Smooth muscle cell (in vitro differentiated cells): ENCODE data around the gene MMP2. TPM values are rescaled to one million over a fixed set of nuclear protein-coding genes. Genes with fewer than 3 reads are reported as not detected.

Experiments used
- DNase-seq: peaks from one replicate; lab custom pipeline; 2025; ENCODE audit not compliant: unreplicated experiment; lab: John Stamatoyannopoulos, UW
- H2AFZ ChIP-seq: fragments of 200-600 bp; sonication (generic); 2 replicates; pipeline ENCODE4 v1.6.0; 2016; ENCODE audit warnings: antibody characterized with exemption, low read depth, mild to moderate bottlenecking
- H3F3A ChIP-seq: fragments of 200-600 bp; sonication (generic); 2 replicates; pipeline ENCODE4 v1.6.0; 2017; ENCODE audit warnings: antibody characterized with exemption, low read depth
- H3K27ac ChIP-seq: fragments of 200-600 bp; sonication (generic); 2 replicates; pipeline ENCODE4 v1.5.1; 2016; ENCODE audit warnings: low read depth, mild to moderate bottlenecking
- H3K27me3 ChIP-seq: fragments of 200-600 bp; sonication (generic); 2 replicates; pipeline ENCODE4 v1.6.1; 2016; ENCODE audit warnings: low read depth, mild to moderate bottlenecking
- H3K36me3 ChIP-seq: fragments of 200-600 bp; sonication (generic); 2 replicates; pipeline ENCODE4 v1.5.1; 2016; ENCODE audit warnings: low read depth
- H3K4me1 ChIP-seq: fragments of 200-600 bp; sonication (generic); 2 replicates; pipeline ENCODE4 v1.5.1; 2016; ENCODE audit warnings: low read depth
- H3K4me2 ChIP-seq: fragments of 200-600 bp; sonication (generic); 2 replicates; pipeline ENCODE4 v1.6.0; 2016; ENCODE audit warnings: mild to moderate bottlenecking
- H3K4me3 ChIP-seq: fragments of 200-600 bp; sonication (generic); 2 replicates; pipeline ENCODE4 v1.5.1; 2016; ENCODE audit warnings: mild to moderate bottlenecking
- H3K79me2 ChIP-seq: fragments of 200-600 bp; sonication (generic); 2 replicates; pipeline ENCODE4 v1.6.0; 2016; ENCODE audit warnings: low read depth, mild to moderate bottlenecking
- H3K9ac ChIP-seq: fragments of 200-600 bp; sonication (generic); 2 replicates; pipeline ENCODE4 v1.6.0; 2016; ENCODE audit warnings: low read depth
- H3K9me3 ChIP-seq: fragments of 200-600 bp; sonication (generic); replicated peaks from 2 replicates; pipeline ENCODE4 v1.5.1; 2016; ENCODE audit warnings: low read depth
- H4K20me1 ChIP-seq: fragments of 200-600 bp; sonication (generic); 2 replicates; pipeline ENCODE4 v1.6.0; 2016; ENCODE audit warnings: low read depth
- CTCF ChIP-seq: fragments of 200-600 bp; sonication (generic); IDR thresholded peaks from 2 replicates; pipeline ENCODE4 v1.5.1; 2017; ENCODE audit warnings: borderline replicate concordance, mild to moderate bottlenecking, antibody characterized with exemption; ENCODE audit not compliant: insufficient read depth, poor library complexity, severe bottlenecking
- WGBS: methylation state at CpG from one replicate; pipeline ENCODE4 v1.1.7; 2016; ENCODE audit warnings: low lambda C conversion rate; 5-methylcytosine and 5-hydroxymethylcytosine counted together
- polyA plus RNA-seq: library from polyadenylated mRNA; unstranded; fragments of >200 nt; fragmentation: Nextera tagmentation; extraction: Ambion mirVana; gene quantifications from 2 replicates; pipeline ENCODE4 v1.2.1, GENCODE V29; 2016
- total RNA-seq: library from RNA; depleted of rRNA; stranded (reverse); fragments of >200 nt; gene quantifications from 2 replicates; pipeline ENCODE4 v1.2.3, GENCODE V29; 2014

Gene MMP2
- total and polyA plus RNA-seq, 2 experiments from 2014 or later: 431 to 746 TPM

DNA sequence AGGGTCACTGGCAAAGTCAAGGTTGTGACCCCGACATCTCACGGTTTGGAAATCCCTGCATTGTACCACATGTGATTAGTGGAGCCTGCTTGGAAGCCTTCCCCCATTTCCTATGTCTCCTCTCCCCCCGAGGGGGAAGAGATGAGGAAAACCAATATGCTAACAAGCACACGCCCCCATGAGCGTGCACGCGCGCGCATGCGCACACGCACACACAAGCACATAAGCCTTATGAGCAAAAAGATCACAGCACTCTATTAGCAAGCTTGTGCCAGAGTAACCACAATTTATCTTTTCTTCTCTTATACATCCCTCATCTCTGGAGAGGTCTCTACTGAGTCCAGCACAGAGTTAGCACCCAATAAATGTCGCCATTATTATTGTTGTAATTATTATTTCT, 31.8 kb upstream of the MMP2 start:
- H3K9me3 ChIP-seq: no peaks in the 10 kb centered on the region
- H3K4me2 ChIP-seq: no peak overlapping the region
- no peaks in the 10 kb centered on the region for H3K79me2 ChIP-seq
- no peak overlapping the region for H3K4me3 ChIP-seq
- H3F3A ChIP-seq: no peaks in the 10 kb centered on the region
- no peak overlapping the region for H3K9ac ChIP-seq
- H3K27me3 ChIP-seq: no peaks in the 10 kb centered on the region
- H2AFZ ChIP-seq: no peak overlapping the region
- H3K27ac ChIP-seq: no peak overlapping the region
- no peak for TF ChIP-seq CTCF
- WGBS: 96% methylated on average over 12 of the region's 12 CpGs
- H3K4me1 ChIP-seq: no peaks in the 10 kb centered on the region
- DNase-seq: no peak
- H4K20me1 ChIP-seq: no peaks in the 10 kb centered on the region
- H3K36me3 ChIP-seq: no peaks in the 10 kb centered on the region

DNA sequence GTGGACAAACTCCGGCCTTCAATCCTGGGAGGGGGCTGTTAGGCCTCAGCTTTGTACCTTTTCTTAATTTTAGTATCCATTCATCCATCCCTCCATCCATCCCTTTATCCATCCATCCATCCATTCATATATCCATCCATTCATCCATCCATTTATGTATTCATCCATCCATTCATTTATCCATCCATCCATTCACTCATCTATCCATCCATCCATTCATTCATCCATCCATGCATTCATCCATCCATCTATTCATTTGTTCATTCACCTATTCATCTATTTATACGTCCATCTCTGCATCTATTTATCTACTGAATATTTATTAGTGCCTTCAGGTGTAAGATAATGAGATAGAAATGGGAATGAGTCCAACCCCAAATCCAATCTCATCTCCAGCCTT, 26.0 kb upstream of the MMP2 start:
- Histone ChIP-seq H4K20me1 (no peaks in the 10 kb centered on the region), H3K9me3 (no peaks in the 10 kb centered on the region), H3K79me2 (no peaks in the 10 kb centered on the region), H3F3A (no peaks in the 10 kb centered on the region), H3K27me3 (no peaks in the 10 kb centered on the region), H3K4me2 (no peak overlapping the region), H3K36me3 (no peaks in the 10 kb centered on the region), H3K4me1 (no peaks in the 10 kb centered on the region), H3K4me3 (no peak overlapping the region), H2AFZ (no peak overlapping the region), H3K27ac (no peak overlapping the region), H3K9ac (no peak overlapping the region)
- TF ChIP-seq CTCF: no peak
- DNase-seq: no peak
- WGBS: 78% methylated on average over 2 of the region's 2 CpGs

DNA sequence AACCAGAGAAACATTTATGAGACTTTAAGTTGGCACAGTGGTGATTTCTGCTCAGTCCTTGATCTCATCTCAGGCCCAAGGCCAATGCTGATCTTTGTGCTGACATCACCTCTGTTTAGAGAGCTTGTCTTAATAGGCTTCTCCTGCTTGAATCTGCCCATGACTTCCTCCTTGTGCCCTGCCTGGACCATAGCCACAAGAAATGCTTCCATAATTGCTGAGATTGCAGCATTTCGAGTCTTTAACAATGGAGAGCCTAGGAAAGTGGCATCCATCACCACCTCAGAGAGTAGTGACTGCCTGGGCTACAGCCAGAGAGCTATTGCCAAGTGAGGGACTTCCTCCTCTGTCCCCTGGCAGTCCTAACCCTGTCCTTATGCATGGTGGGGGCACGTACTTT, 25.1 kb upstream of the MMP2 start:
- Histone ChIP-seq H3K36me3 (no peaks in the 10 kb centered on the region), H3K9ac (no peak overlapping the region), H3K27me3 (no peaks in the 10 kb centered on the region), H3K4me3 (no peak overlapping the region), H3K79me2 (no peaks in the 10 kb centered on the region), H4K20me1 (no peaks in the 10 kb centered on the region), H3K27ac (no peak overlapping the region), H2AFZ (no peak overlapping the region), H3K9me3 (no peaks in the 10 kb centered on the region), H3K4me1 (no peaks in the 10 kb centered on the region), H3K4me2 (no peak overlapping the region), H3F3A (no peaks in the 10 kb centered on the region)
- WGBS: 58% methylated on average over 2 of the region's 2 CpGs
- no peak for TF ChIP-seq CTCF
- DNase-seq: no peak

DNA sequence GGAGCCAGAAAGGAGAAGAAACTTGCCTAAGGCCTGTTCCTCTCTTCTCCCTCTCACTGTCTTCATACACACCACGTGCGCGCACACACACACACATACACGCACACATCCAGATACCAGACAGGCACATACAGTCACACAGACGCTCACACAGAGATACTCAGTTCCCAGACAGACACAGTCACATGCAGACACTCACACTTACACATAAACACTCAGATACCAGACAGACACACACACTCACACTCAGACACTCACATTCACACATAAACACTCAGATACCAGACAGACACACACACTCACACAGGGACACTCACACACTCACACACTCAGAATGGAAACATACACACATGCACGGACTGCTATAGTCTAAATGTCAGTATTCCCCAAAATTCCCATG, 24.1 kb upstream of the MMP2 start:
- H3K27me3 ChIP-seq: no peaks in the 10 kb centered on the region
- H3F3A ChIP-seq: no peaks in the 10 kb centered on the region
- H3K4me3 ChIP-seq: no peak overlapping the region
- no peak for DNase-seq
- H2AFZ ChIP-seq: no peak overlapping the region
- no peaks in the 10 kb centered on the region for H3K79me2 ChIP-seq
- 70% methylated on average over 6 of the region's 6 CpGs for WGBS
- no peaks in the 10 kb centered on the region for H4K20me1 ChIP-seq
- no peak overlapping the region for H3K27ac ChIP-seq
- no peaks in the 10 kb centered on the region for H3K4me1 ChIP-seq
- no peak for TF ChIP-seq CTCF
- no peaks in the 10 kb centered on the region for H3K9me3 ChIP-seq
- H3K36me3 ChIP-seq: no peaks in the 10 kb centered on the region
- no peak overlapping the region for H3K9ac ChIP-seq
- H3K4me2 ChIP-seq: no peak overlapping the region
